Measurements from ENCODE around the gene HJURP. TPM values are rescaled to one million over a fixed set of nuclear protein-coding genes. Genes with fewer than 3 reads are reported as not detected.

Gene HJURP
- total RNA-seq, 3 donors from 2014 or later: 4.3 to 6.2 (median 5.8) TPM

GRCh38 chr2:233803292-233803911, 50.9 kb downstream of the HJURP start:
- Mint-ChIP-seq H3K36me3 (ENCODE audit: insufficient read depth) (no peaks in the 10 kb centered on the region), H3K27me3 (ENCODE audit: low read depth) (peaks cover 10% of the 10 kb centered on the region), H3K4me1 (ENCODE audit: low read depth) (no peaks in the 10 kb centered on the region), H3K9me3 (peaks cover 4% of the 10 kb centered on the region), H3K4me3 (no peak overlapping the region)
- DNase-seq (no peak), ATAC-seq (no peak)

GRCh38 chr2:233802132-233802815, 52.1 kb downstream of the HJURP start:
- peaks cover 4% of the 10 kb centered on the region for H3K9me3 Mint-ChIP-seq
- DNase-seq (no peak), ATAC-seq (no peak)
- no peak overlapping the region for H3K4me3 Mint-ChIP-seq
- H3K36me3 Mint-ChIP-seq (ENCODE audit: insufficient read depth): no peaks in the 10 kb centered on the region
- H3K4me1 Mint-ChIP-seq (ENCODE audit: low read depth): no peaks in the 10 kb centered on the region
- H3K27me3 Mint-ChIP-seq (ENCODE audit: low read depth): peaks cover 10% of the 10 kb centered on the region

- no peak for DNase-seq
- peak; percentile 43 to 51 for ATAC-seq
- H3K27me3 Mint-ChIP-seq (ENCODE audit: low read depth): peaks cover 10% of the 10 kb centered on the region
Observed at GRCh38 chr2:233801357-233802131, 52.8 kb downstream of the HJURP start.

GRCh38 chr2:233800208-233800607, 54.1 kb downstream of the HJURP start:
- H3K4me3 Mint-ChIP-seq: no peak overlapping the region
- H3K9me3 Mint-ChIP-seq: peaks cover 4% of the 10 kb centered on the region
- ATAC-seq (no peak), DNase-seq (no peak)
- no peaks in the 10 kb centered on the region for H3K4me1 Mint-ChIP-seq (ENCODE audit: low read depth)
- no peaks in the 10 kb centered on the region for H3K36me3 Mint-ChIP-seq (ENCODE audit: insufficient read depth)
- H3K27me3 Mint-ChIP-seq (ENCODE audit: low read depth): peaks cover 10% of the 10 kb centered on the region

More at GRCh38 chr2:233801357-233802131, 52.8 kb downstream of the HJURP start:
- Mint-ChIP-seq H3K4me1 (ENCODE audit: low read depth) (no peaks in the 10 kb centered on the region), H3K9me3 (peaks cover 4% of the 10 kb centered on the region), H3K4me3 (no peak overlapping the region), H3K36me3 (ENCODE audit: insufficient read depth) (no peaks in the 10 kb centered on the region)

GRCh38 chr2:233799716-233800115, 54.6 kb downstream of the HJURP start:
- DNase-seq: no peak
- H3K4me3 Mint-ChIP-seq: no peak overlapping the region
- no peaks in the 10 kb centered on the region for H3K4me1 Mint-ChIP-seq (ENCODE audit: low read depth)
- H3K27me3 Mint-ChIP-seq (ENCODE audit: low read depth): peaks cover 10% of the 10 kb centered on the region
- no peak for ATAC-seq
- H3K9me3 Mint-ChIP-seq: peaks cover 4% of the 10 kb centered on the region
- H3K36me3 Mint-ChIP-seq (ENCODE audit: insufficient read depth): no peaks in the 10 kb centered on the region

GRCh38 chr2:233799087-233799665, 55.2 kb downstream of the HJURP start:
- no peak for ATAC-seq
- DNase-seq: no peak
- H3K4me3 Mint-ChIP-seq: no peak overlapping the region

GRCh38 chr2:233798335-233799086, 55.8 kb downstream of the HJURP start:
- Mint-ChIP-seq H3K4me1 (ENCODE audit: low read depth) (no peaks in the 10 kb centered on the region), H3K4me3 (no peak overlapping the region), H3K9me3 (peaks cover 4% of the 10 kb centered on the region), H3K27me3 (ENCODE audit: low read depth) (peaks cover 3% of the 10 kb centered on the region), H3K36me3 (ENCODE audit: insufficient read depth) (no peaks in the 10 kb centered on the region)
- ATAC-seq (no peak), DNase-seq (no peak)

More at GRCh38 chr2:233799087-233799665, 55.2 kb downstream of the HJURP start:
- H3K36me3 Mint-ChIP-seq (ENCODE audit: insufficient read depth): no peaks in the 10 kb centered on the region
- peaks cover 6% of the 10 kb centered on the region for H3K27me3 Mint-ChIP-seq (ENCODE audit: low read depth)
- H3K9me3 Mint-ChIP-seq: peaks cover 4% of the 10 kb centered on the region
- no peaks in the 10 kb centered on the region for H3K4me1 Mint-ChIP-seq (ENCODE audit: low read depth)

- H3K27me3 Mint-ChIP-seq (ENCODE audit: low read depth): no peaks in the 10 kb centered on the region
- no peaks in the 10 kb centered on the region for H3K4me1 Mint-ChIP-seq (ENCODE audit: low read depth)
- ATAC-seq: no peak
- no peak overlapping the region for H3K4me3 Mint-ChIP-seq
- peaks cover 4% of the 10 kb centered on the region for H3K9me3 Mint-ChIP-seq
- no peaks in the 10 kb centered on the region for H3K36me3 Mint-ChIP-seq (ENCODE audit: insufficient read depth)
- no peak for DNase-seq
Observed at GRCh38 chr2:233796254-233796653, 58.1 kb downstream of the HJURP start.

- no peaks in the 10 kb centered on the region for H3K36me3 Mint-ChIP-seq (ENCODE audit: insufficient read depth)
- H3K27me3 Mint-ChIP-seq (ENCODE audit: low read depth): no peaks in the 10 kb centered on the region
- H3K9me3 Mint-ChIP-seq: peaks cover 4% of the 10 kb centered on the region
- no peak overlapping the region for H3K4me3 Mint-ChIP-seq
- no peaks in the 10 kb centered on the region for H3K4me1 Mint-ChIP-seq (ENCODE audit: low read depth)
- ATAC-seq (no peak), DNase-seq (no peak)
Observed at GRCh38 chr2:233795735-233796171, 58.6 kb downstream of the HJURP start.

GRCh38 chr2:233794128-233794658, 60.1 kb downstream of the HJURP start:
- no peak for DNase-seq
- Mint-ChIP-seq H3K4me1 (ENCODE audit: low read depth) (no peaks in the 10 kb centered on the region), H3K4me3 (no peak overlapping the region), H3K9me3 (no peaks in the 10 kb centered on the region), H3K36me3 (ENCODE audit: insufficient read depth) (no peaks in the 10 kb centered on the region), H3K27me3 (ENCODE audit: low read depth) (no peaks in the 10 kb centered on the region)
- no peak for ATAC-seq

- Mint-ChIP-seq H3K4me1 (ENCODE audit: low read depth) (no peaks in the 10 kb centered on the region), H3K9me3 (no peaks in the 10 kb centered on the region), H3K36me3 (ENCODE audit: insufficient read depth) (no peaks in the 10 kb centered on the region), H3K4me3 (no peak overlapping the region), H3K27me3 (ENCODE audit: low read depth) (no peaks in the 10 kb centered on the region)
- ATAC-seq: no peak
- DNase-seq: no peak
Observed at GRCh38 chr2:233793465-233794127, 60.7 kb downstream of the HJURP start.

- H3K36me3 Mint-ChIP-seq (ENCODE audit: insufficient read depth): no peaks in the 10 kb centered on the region
- no peak for ATAC-seq
Observed at GRCh38 chr2:233792720-233793119, 61.6 kb downstream of the HJURP start.

GRCh38 chr2:233791883-233792329, 62.4 kb downstream of the HJURP start:
- Mint-ChIP-seq H3K4me1 (ENCODE audit: low read depth) (no peaks in the 10 kb centered on the region), H3K27me3 (ENCODE audit: low read depth) (no peaks in the 10 kb centered on the region), H3K9me3 (no peaks in the 10 kb centered on the region), H3K4me3 (no peak overlapping the region), H3K36me3 (ENCODE audit: insufficient read depth) (no peaks in the 10 kb centered on the region)
- ATAC-seq (no peak), DNase-seq (no peak)

More at GRCh38 chr2:233792720-233793119, 61.6 kb downstream of the HJURP start:
- no peaks in the 10 kb centered on the region for H3K27me3 Mint-ChIP-seq (ENCODE audit: low read depth)
- H3K9me3 Mint-ChIP-seq: no peaks in the 10 kb centered on the region
- H3K4me3 Mint-ChIP-seq: no peak overlapping the region
- no peak for DNase-seq
- no peaks in the 10 kb centered on the region for H3K4me1 Mint-ChIP-seq (ENCODE audit: low read depth)
